MM.1S (cell line): Measurements from ENCODE around the gene IFT27.

Source experiments
- CTCF ChIP-seq: fragments of 300-600 bp; sonication (generic); IDR thresholded peaks from 2 replicates; pipeline ENCODE4 v1.5.1; 2016; ENCODE audit warnings: antibody characterized with exemption, low read length, mixed read lengths
- EZH2 ChIP-seq: fragments of 300-600 bp; sonication (generic); optimal IDR thresholded peaks from 2 replicates; pipeline ENCODE3; 2017; ENCODE audit warnings: low read depth, mild to moderate bottlenecking, antibody characterized with exemption, low read length, mixed read lengths
- EZH2phosphoT487 ChIP-seq: fragments of 300-600 bp; sonication (generic); IDR thresholded peaks from 2 replicates; pipeline ENCODE4 v1.6.1; 2018; ENCODE audit warnings: antibody characterized with exemption, low read length

DNA sequence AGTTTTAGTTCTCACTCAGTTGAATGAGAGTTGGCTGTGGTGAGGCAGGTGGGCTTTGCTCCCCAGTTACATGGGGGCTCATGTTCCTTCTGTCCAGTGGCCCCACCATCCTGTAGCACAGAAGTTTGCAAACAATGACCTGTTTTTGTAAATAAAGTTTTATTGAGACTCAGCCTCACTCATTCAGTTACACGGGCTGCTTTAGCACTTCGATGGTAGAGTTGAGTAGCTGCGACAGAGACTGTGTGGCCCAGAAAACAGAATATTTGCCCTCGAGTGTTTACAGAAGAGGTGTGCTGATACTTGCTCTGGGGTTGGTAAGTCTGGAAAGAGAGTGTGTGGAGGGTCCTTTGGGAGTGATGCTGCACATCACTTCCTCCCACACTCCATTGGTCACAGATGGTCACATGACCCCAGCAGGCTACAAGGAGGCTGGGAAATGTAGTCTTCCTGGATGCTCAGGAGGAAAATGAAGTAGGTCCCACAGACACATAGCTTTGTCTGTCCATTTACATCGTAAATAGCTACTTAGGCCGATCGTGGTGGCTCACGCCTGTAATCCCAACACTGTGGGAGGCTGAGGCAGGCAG is 34.6 kb downstream of the IFT27 start:
- TF ChIP-seq CTCF, result no peak
- TF ChIP-seq EZH2, result no peak
- no peak for TF ChIP-seq EZH2phosphoT487
